B cell (primary cell): ENCODE results near the gene SEMA6A. TPM values are rescaled to one million over a fixed set of nuclear protein-coding genes. Genes with fewer than 3 reads are reported as not detected.

Experiments
- ATAC-seq: fragments of 200-7000 bp; cut with Tn5 transposase; one replicate; pipeline ENCODE4 v1.10.0; 2021; ENCODE audit warnings: low read depth, mild to moderate bottlenecking, moderate number of reproducible peaks, moderate library complexity
- CTCF ChIA-PET: fragments of 350-600 bp; sonication (Branson Sonifier 250); formaldehyde crosslinking; loops from one replicate; lab custom pipeline; 2021; ENCODE audit warnings: antibody characterized with exemption, inconsistent platforms; lab: Charles Lee
- POLR2A ChIA-PET: fragments of 350-600 bp; sonication (Branson Sonifier 250); formaldehyde crosslinking; loops from one replicate; lab custom pipeline; 2021; ENCODE audit warnings: antibody characterized with exemption; lab: Charles Lee
- DNase-seq: peaks from one replicate; pipeline ENCODE4 v3.0.0; 2013
- H2AFZ ChIP-seq: 2 replicates; pipeline ENCODE4 v1.6.1; 2012; ENCODE audit warnings: mild to moderate bottlenecking, low read depth, low read length; ENCODE audit not compliant: insufficient read depth, poor library complexity, severe bottlenecking
- H3K27ac ChIP-seq, 2 donors: 1 replicate in 1 of 2; 2 replicates in 1 of 2; pipeline ENCODE4 v1.5.1; 2012 to 2013; ENCODE audit warnings: low read length in 2 of 2, mild to moderate bottlenecking in 2 of 2, moderate library complexity in 1 of 2
- H3K27me3 ChIP-seq, 4 experiments: fragments of 200-600 bp in 1 of 4; sonication (generic) in 1 of 4; replicated peaks in 1 of 4; 1 replicate in 2 of 4; 2 replicates in 2 of 4; pipeline versions ENCODE4 v1.6.1 to v1.7.0; 2013 to 2016; ENCODE audit warnings: low read length in 3 of 4, mild to moderate bottlenecking in 2 of 4, mixed read lengths in 1 of 4, moderate library complexity in 1 of 4; ENCODE audit not compliant: insufficient read depth in 4 of 4, control insufficient read depth in 3 of 4; ENCODE audit errors: control extremely low read depth in 1 of 4
- H3K36me3 ChIP-seq, 2 experiments: replicated peaks in 1 of 2; 1 replicate in 1 of 2; 2 replicates in 1 of 2; pipeline versions ENCODE4 v1.6.1 to v1.7.1; 2013; ENCODE audit warnings: low read length in 1 of 2; ENCODE audit not compliant: insufficient read depth in 2 of 2, control insufficient read depth in 1 of 2; ENCODE audit errors: control extremely low read depth in 1 of 2, extremely low read depth in 1 of 2
- H3K4me1 ChIP-seq, 2 donors: fragments of 200-600 bp in 1 of 2; sonication (generic) in 1 of 2; 1 replicate in 1 of 2; 2 replicates in 1 of 2; pipeline versions ENCODE4 v1.5.1 to v1.6.1; 2013 to 2017; ENCODE audit warnings: low read length in 2 of 2; ENCODE audit not compliant: control insufficient read depth in 2 of 2, insufficient read depth in 2 of 2
- H3K4me2 ChIP-seq: replicated peaks from 2 replicates; pipeline ENCODE3; 2012; ENCODE audit warnings: mild to moderate bottlenecking, low read depth, low read length; ENCODE audit not compliant: poor library complexity, severe bottlenecking
- H3K4me3 ChIP-seq, 5 experiments: fragments of 200-600 bp in 1 of 5; sonication (generic) in 1 of 5; 1 replicate in 3 of 5; 2 replicates in 2 of 5; pipeline versions ENCODE4 v1.5.1 to v1.7.0; 2011 to 2016; ENCODE audit warnings: low read length in 4 of 5, mild to moderate bottlenecking in 4 of 5, low read depth in 2 of 5, control low read depth in 1 of 5, moderate library complexity in 1 of 5; ENCODE audit not compliant: insufficient read depth in 1 of 5; ENCODE audit errors: control extremely low read depth in 1 of 5, extremely low read depth in 1 of 5
- H3K79me2 ChIP-seq: fragments of 200-600 bp; sonication (generic); one replicate; pipeline ENCODE4 v1.6.0; 2016; ENCODE audit warnings: low read length; ENCODE audit not compliant: control insufficient read depth, insufficient read depth
- H3K9ac ChIP-seq: fragments of 200-600 bp; sonication (generic); 2 replicates; pipeline ENCODE4 v1.6.1; 2017; ENCODE audit warnings: mild to moderate bottlenecking, low read length, moderate library complexity
- H3K9me3 ChIP-seq, 3 donors: one replicate each; pipeline versions ENCODE4 v1.6.1 to v1.7.1; 2013; ENCODE audit warnings: low read length in 2 of 3; ENCODE audit not compliant: control insufficient read depth in 2 of 3, insufficient read depth in 1 of 3; ENCODE audit errors: control extremely low read depth in 1 of 3
- H4K20me1 ChIP-seq: 2 replicates; pipeline ENCODE4 v1.6.0; 2012; ENCODE audit warnings: mild to moderate bottlenecking, low read length; ENCODE audit not compliant: insufficient read depth, control insufficient read depth, poor library complexity, severe bottlenecking
- H3K27ac Mint-ChIP-seq: one replicate; pipeline ENCODE4 v1.8.0; 2021; ENCODE audit warnings: mixed read lengths
- H3K27me3 Mint-ChIP-seq: one replicate; pipeline ENCODE4 v1.8.0; 2021; ENCODE audit warnings: mixed read lengths
- H3K4me1 Mint-ChIP-seq: one replicate; pipeline ENCODE4 v1.8.0; 2021; ENCODE audit warnings: mixed read lengths
- H3K4me3 Mint-ChIP-seq: one replicate; pipeline ENCODE4 v1.8.0; 2021; ENCODE audit warnings: mixed read lengths
- H3K9me3 Mint-ChIP-seq: one replicate; pipeline ENCODE4 v1.8.0; 2022; ENCODE audit warnings: mixed read lengths; ENCODE audit not compliant: insufficient read depth
- EZH2 ChIP-seq: IDR thresholded peaks from 2 replicates; pipeline ENCODE4 v1.6.1; 2012; ENCODE audit warnings: borderline replicate concordance, low read depth, mild to moderate bottlenecking, moderate library complexity, low read length; ENCODE audit not compliant: insufficient read depth, poor library complexity, severe bottlenecking
- WGBS: methylation state at CpG from one replicate; pipeline ENCODE4 v1.1.5; 2013; ENCODE audit warnings: missing lambda C conversion rate; ENCODE audit not compliant: insufficient coverage; 5-methylcytosine and 5-hydroxymethylcytosine counted together
- intact Hi-C: fragments of 100-400 bp; cut with micrococcal nuclease; formaldehyde crosslinking; loops from one replicate; pipeline ENCODE4 v1.10.0; 2022
- polyA plus RNA-seq: library from polyadenylated mRNA; depleted of rRNA; stranded (reverse); fragments of >200 nt; gene quantifications from 2 replicates; pipeline ENCODE4 v1.2.3, GENCODE V29; 2012
- total RNA-seq, 2 donors: library from RNA; stranded (reverse); fragments of 120-200 nt in 1 of 2; gene quantifications; 1 replicate in 1 of 2; 2 replicates in 1 of 2; pipeline versions ENCODE4 v1.2.3 to v1.2.4, GENCODE V29; 2013 to 2022
- TF ChIP-seq, protein P1 (sequence below): fragments of 200-600 bp; IDR thresholded peaks from one replicate; pipeline ENCODE4 v1.8.0; 2022; ENCODE audit warnings: antibody characterized with exemption, mild to moderate bottlenecking

Gene SEMA6A
- total and polyA plus RNA-seq, 2 donors (not counting 1 experiment from before 2014, with no cell fraction given) = 0.44 TPM; not detected in 1

GRCh38 chr5:116480894-116481510, 93.6 kb downstream of the SEMA6A start:
- ATAC-seq (no peak), DNase-seq (no peak)
- Histone ChIP-seq H3K9me3 (peaks cover 0 to 14% (median 0%) of the 10 kb centered on the region in 3 donors), H2AFZ (no peak overlapping the region), H3K27ac (no peak overlapping the region), H3K9ac (no peak overlapping the region), H3K79me2 (no peaks in the 10 kb centered on the region), H3K4me3 (no peak overlapping the region), H3K4me2 (no peak overlapping the region), H4K20me1 (no peaks in the 10 kb centered on the region), H3K4me1 (no peaks in the 10 kb centered on the region), H3K36me3 (peaks cover 0 to 3% of the 10 kb centered on the region in 2 experiments), H3K27me3 (no peaks in the 10 kb centered on the region)
- intact Hi-C loops = no loop called here
- no peak overlapping the region for H3K4me3 Mint-ChIP-seq
- H3K4me1 Mint-ChIP-seq = no peaks in the 10 kb centered on the region
- POLR2A ChIA-PET = no interaction called here
- H3K9me3 Mint-ChIP-seq = peaks cover 14% of the 10 kb centered on the region
- no peak overlapping the region for H3K27ac Mint-ChIP-seq
- no peak for TF ChIP-seq EZH2
- TF ChIP-seq, protein P1, sequence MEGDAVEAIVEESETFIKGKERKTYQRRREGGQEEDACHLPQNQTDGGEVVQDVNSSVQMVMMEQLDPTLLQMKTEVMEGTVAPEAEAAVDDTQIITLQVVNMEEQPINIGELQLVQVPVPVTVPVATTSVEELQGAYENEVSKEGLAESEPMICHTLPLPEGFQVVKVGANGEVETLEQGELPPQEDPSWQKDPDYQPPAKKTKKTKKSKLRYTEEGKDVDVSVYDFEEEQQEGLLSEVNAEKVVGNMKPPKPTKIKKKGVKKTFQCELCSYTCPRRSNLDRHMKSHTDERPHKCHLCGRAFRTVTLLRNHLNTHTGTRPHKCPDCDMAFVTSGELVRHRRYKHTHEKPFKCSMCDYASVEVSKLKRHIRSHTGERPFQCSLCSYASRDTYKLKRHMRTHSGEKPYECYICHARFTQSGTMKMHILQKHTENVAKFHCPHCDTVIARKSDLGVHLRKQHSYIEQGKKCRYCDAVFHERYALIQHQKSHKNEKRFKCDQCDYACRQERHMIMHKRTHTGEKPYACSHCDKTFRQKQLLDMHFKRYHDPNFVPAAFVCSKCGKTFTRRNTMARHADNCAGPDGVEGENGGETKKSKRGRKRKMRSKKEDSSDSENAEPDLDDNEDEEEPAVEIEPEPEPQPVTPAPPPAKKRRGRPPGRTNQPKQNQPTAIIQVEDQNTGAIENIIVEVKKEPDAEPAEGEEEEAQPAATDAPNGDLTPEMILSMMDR = no peak
- CTCF ChIA-PET = no interaction called here
- H3K27me3 Mint-ChIP-seq = no peaks in the 10 kb centered on the region
- 100% methylated on average over 1 of the region's 5 CpGs for WGBS

DNA sequence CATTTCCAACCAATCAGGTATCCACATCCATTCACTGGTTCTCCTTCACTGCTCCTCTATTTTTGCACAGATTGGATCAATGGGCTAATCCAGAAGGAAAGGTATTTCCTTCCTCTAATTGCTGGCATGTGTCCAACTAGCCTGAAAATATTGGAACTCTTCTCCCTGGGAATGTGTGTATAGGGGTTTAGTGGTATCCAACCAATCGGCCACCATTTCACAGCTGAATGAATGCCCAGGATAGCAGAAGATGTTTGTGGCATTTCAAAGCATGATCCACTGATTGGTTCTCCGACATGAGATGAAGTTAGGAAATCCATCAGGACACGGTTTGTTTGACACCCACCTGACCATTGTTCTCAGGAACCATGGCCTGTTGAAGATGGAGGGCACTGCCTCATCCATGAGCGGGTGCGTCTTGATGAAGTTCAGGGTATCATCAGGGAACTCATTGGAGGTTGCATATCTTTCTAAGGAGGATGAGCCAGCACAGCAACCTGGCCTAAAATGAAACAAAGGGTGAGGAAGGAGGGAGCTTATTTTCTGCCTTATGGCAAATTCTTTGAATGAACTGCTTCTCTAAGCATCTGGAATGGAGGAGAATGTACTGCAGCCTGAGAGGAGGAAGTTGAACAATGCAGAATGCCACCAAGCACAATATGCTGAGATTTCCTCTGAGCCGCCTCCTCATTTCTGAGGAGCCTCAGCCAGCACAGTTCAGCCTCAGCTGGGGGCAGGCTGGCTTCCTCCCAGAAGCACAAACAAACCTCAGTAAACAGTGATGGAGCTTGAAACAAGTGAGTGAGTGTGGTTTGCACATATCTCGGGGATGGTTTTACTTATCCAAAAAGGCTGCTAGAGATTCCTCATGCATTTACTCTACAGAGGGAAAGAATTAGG, 94.6 kb downstream of the SEMA6A start:
- Mint-ChIP-seq H3K4me3 (no peak overlapping the region), H3K4me1 (no peaks in the 10 kb centered on the region), H3K27ac (no peak overlapping the region), H3K27me3 (no peaks in the 10 kb centered on the region), H3K9me3 (peaks cover 14% of the 10 kb centered on the region)
- no peak overlapping the region for H3K9ac ChIP-seq
- H3K9me3 ChIP-seq = peaks cover 0 to 16% (median 0%) of the 10 kb centered on the region in 3 donors
- H3K4me1 ChIP-seq = no peaks in the 10 kb centered on the region
- CTCF ChIA-PET = no interaction called here
- ATAC-seq (no peak), DNase-seq (no peak)
- POLR2A ChIA-PET = no interaction called here
- H2AFZ ChIP-seq = no peak overlapping the region
- H3K27me3 ChIP-seq = no peaks in the 10 kb centered on the region
- H3K79me2 ChIP-seq = no peaks in the 10 kb centered on the region
- H3K4me3 ChIP-seq = no peak overlapping the region
- no peaks in the 10 kb centered on the region for H4K20me1 ChIP-seq
- H3K36me3 ChIP-seq = peaks cover 0 to 3% of the 10 kb centered on the region in 2 experiments
- no peak overlapping the region for H3K27ac ChIP-seq
- 96% methylated on average over 4 of the region's 7 CpGs for WGBS
- TF ChIP-seq, protein P1 = no peak
- no peak for TF ChIP-seq EZH2
- intact Hi-C loops = no loop called here
- no peak overlapping the region for H3K4me2 ChIP-seq
